Germinal center (tissue), 1 donor: ENCODE results near the gene PNLIPRP2.

Experiments
- DNase-seq: peaks from one replicate; pipeline ENCODE4 v3.0.0; 2012; ENCODE audit warnings: mixed read lengths, low spot score

Gene PNLIPRP2

DNA sequence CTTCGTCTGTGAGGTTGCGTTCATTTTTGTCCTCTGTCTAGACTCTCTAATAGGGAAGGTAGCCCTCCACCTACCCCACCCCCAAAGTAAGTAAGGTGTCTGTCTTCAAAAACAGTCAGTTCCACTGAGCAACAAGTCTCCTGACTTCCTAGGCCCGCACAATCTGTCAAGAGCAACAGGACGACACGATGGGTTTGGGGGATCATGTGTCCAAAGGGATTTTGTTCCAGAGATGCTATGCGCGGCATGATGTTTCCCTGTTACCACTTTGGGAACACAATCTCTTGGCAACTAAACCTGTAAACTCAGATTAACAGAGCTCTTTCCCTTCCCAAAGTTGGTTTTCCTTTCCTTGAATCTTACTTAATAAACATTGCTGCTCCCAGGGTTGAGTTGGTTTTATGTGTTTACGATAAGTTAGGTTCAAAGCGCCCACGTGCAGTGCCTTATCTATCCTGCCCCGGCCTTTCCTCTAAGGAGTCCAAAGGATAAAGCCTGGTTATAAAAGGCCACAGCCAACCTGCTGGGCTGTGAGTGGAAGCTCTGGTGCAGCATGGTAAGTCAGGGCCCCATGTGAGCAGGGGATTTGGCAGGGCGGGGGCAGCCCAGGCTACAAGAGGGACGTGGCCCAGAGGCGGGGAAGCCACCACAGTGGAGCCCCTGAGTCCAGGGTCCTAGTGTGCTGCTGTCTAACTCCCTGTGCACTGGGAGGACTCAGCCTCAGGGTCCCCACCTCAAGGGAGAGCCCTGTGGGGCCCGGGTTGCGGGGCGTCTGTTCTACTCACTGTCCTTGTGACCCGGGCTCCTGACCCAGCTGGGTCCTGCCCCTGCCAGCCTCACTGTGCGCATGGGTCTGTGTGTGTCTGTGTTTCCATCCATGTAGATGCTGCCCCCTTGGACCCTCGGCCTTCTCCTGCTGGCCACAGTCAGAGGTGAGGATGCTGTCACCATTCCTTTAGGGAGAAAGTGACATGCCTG, at the start of gene PNLIPRP2:
Gene PNLIPRP2 (plus strand): TSS at position 531 of the 978 bp plus-strand sequence.
- DNase-seq, result no peak

DNA sequence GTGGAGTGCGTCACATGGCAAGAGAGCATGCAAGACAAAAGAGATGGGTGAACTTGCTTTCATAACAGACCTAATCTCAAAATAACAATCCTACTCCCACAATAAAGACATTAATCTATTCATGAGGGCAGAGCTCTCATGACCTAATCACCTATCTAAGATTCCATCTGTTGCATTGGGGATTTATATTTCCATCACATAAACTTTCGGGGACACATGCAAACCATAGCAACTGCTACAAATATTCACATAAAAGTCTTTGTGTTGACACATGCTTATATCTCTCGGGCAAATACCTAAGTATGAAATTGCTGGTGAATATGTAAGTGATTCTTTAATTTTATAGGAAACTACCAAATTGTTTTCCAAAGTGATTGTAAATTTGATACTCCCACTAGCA, 46.0 kb upstream of the PNLIPRP2 start:
- DNase-seq, result no peak

DNA sequence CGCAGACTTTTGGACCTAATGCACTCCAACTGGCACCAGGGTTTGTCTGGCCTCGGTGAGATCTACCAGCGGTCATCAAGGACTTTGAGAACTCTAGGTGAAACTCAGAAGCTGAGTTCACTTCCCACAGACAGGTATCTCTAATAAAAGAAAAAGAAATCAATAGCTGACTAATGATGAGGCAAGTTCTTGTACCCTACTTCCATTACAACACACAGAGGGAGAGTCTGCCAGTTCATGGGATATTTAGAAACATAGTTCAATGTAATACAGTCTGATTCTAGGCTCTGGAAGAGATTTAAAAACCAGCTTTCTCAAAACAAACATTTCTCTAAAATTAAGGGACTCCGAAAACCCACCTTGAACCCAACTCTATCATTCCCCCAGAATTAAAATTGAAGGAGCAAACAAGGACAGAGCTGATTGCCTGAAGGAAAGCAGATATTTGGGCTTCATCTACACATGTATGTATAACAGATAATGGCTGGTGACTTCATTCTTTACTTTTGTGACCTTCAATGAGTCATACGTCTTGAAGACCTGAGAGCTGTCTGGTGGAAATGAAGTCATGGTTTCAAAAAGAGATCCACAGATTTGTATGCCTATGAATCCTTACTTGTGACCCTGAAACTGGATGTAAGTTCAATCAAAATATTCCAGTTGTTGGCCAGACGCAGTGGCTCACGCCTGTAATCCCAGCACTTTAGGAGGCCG, 32.7 kb upstream of the PNLIPRP2 start:
- no peak for DNase-seq

DNA sequence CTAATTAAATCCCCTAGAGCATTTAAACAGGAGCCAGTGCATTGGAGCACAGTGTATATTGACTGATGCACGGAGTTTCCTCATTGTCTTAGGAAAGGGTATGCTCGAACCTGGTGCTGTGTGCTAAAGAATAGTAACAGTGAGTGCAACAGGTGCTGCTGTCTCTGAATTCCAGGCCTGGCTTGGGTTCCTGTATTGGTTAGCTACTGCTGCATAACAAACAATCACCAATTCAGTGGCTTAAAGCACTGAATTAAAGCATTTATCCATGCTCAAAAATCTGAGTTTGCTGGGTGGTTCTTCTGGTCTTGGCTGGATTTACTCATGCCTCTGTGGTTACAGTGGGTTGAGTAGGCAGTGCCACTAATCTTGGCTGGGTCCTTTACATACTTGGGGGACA, 31.8 kb upstream of the PNLIPRP2 start:
- DNase-seq, result no peak

DNA sequence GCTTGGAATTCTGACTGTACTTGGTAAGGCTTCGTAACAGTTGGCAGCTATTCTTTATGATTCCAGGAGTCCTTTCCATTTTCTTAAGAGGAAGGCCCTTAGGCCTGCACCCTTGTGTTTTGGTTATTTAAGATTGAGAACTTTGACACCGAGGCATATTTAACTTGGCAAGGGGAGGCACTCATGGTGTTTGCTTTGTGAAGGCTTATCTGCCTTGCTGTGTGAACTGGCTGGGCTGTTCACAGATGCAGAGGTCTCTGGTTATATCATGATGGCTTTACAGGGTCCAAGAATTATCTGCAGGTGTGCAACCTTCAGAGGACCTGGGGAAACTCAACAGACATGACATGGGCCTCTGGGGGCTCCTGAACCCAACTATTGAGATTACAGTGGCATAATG, 30.8 kb upstream of the PNLIPRP2 start:
- no peak for DNase-seq

DNA sequence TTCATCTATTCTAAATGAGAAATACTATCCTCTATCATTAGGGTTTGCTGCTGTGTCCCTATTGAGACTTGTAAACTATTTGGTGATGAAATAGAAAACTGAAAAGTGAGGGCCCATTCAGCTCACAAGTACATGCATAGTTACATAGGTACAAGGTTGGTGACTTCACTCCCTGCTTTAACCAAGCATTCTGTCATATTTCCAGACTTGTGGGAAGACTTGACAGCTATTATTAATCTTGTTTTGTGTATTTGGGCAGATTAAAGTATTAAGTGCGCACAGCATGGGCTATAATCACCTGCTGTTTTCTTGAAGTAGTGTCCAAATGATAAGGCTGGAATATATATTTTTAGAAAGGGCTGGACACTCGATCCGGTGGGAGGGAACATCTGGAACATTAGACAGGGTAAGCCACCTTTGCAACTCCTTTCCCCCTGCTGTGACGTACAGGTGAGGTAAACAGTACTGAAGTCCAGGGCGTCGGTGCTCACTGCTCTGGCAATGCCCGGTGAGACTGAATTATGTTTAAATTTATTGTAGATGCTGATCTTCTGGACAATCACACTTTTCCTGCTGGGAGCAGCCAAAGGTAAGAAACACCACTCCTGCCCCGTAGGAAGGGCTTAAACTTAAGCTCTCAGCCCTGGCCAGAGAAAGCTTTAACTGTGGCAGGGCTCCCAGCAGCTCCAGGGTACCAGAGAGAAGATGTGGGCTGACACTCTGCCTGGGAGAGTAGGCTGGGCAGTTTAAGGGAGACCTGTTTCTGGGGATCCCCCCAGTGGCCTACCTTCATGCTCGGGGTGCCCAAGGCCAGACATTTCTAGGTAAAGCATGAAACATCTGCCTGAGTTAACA, 29.9 kb upstream of the PNLIPRP2 start, which contains the start of gene PNLIPRP1:
Gene PNLIPRP1 (plus strand): TSS at position 370 of the 855 bp plus-strand sequence. CDS start 171 bp downstream, at position 541.
- DNase-seq, result no peak

DNA sequence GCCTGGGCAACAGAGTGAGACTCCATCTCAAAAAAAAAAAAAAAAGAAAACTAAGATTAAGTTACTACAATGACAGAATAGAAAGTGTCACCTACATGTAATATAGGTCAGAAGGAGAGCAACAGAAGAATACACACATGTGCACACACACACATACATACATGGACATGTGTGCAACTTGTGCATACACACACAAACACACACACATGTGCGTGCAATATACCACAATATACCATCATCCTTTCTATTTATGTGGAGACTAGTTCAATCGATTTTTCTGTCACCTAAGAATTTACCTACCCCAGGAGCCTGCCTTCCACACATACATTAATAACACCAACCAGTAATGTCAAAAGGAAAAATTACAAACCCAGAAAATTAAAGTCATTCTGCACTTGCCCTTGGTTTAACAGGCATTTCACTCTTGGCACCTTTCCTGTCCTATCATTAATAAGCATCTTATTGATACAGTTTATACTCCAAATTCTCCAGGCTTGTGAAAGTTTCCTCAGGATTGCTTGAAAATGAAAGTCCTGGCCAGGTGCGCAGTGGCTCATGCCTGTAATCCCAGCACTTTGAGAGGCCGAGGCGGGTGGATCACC, 27.5 kb upstream of the PNLIPRP2 start:
- DNase-seq, result no peak

DNA sequence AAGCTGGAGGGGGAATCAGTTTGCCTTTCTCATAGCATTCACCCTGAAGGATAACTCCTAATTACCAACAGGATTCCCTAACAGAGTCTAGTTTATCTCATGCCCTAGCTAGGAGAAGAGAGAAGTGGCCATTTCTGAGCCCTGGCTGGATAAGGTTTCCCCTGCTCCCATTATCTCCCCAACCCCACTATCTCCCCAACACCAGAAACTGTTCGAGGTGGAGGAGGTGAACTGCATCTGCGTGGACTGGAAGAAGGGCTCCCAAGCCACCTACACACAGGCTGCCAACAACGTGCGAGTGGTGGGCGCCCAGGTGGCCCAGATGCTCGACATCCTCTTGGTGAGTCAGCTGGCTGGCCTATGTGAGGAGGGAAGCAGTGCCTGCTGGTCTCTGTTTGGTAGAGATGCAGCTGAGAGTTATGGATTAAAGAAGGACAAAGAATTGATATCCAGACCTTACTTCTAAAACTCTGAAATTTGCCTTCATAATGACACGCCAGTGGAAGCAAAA, 26.2 kb upstream of the PNLIPRP2 start:
- no peak for DNase-seq

DNA sequence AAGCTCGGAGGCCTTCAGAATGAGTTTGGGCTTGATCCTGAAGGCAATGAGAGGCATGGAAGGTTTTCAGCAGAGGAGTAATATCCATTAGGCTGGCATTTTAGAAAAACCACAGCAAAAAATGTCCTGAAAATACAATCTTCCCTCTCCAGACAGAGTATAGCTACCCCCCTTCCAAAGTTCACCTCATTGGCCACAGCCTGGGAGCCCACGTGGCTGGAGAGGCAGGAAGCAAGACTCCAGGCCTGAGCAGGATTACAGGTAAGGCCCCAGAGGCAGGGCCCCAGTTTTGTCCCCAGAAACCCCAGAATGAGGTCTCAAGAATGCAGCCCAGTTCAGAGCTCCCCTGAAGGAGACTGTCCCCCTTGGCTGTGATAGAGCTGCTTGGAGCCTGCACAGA, 24.7 kb upstream of the PNLIPRP2 start:
- no peak for DNase-seq

DNA sequence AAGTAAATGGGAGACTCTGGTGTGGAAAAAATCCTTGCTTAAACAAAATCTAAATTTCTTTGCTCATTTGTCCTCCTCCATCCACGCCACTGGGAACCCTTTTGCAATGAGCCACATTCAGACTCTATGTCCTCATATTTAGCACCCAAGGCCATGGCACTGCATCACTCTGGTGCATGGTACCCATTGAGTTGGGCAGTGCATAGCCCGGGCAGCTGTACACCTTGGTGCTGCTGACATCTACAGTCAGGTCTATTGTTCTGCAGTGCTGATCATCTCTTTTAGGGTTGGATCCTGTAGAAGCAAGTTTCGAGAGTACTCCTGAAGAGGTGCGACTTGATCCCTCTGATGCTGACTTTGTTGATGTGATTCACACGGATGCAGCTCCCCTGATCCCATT, 23.2 kb upstream of the PNLIPRP2 start:
- no peak for DNase-seq

DNA sequence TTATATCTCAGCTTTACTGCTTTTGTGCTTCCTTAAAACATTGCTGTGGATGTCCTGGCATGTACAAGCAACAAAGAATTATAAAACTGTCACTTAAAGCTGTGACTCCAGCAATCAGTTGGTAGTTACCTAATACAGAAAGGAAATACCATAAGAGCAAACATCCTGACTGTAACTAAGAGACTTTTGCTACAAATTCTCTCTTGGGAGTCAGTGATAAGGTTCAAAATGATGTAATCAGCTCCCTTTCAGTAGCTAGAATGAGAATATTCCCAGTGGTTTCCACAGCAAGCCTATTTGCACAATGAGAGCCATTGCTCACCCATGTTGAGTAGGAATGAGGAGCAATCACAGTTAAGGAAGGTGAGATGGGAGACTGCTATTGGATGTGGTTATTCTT, 22.4 kb upstream of the PNLIPRP2 start:
- no peak for DNase-seq

DNA sequence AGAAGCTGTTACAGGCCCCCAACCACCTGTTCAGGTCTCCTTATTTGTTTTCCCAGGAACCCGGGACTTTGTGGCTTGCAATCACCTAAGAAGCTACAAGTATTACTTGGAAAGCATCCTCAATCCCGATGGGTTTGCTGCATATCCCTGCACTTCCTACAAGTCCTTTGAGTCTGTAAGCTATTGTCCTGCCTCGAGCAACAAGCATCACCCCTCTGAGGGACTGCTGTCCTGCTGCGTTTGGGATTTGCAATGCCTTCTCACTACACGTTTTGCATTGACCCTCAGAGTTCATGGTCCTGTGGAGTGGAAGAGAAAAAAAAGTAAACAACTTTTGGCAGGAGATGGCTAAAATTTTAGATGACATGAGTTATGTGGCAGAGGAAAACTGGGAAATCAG, 20.8 kb upstream of the PNLIPRP2 start:
- DNase-seq, result no peak

DNA sequence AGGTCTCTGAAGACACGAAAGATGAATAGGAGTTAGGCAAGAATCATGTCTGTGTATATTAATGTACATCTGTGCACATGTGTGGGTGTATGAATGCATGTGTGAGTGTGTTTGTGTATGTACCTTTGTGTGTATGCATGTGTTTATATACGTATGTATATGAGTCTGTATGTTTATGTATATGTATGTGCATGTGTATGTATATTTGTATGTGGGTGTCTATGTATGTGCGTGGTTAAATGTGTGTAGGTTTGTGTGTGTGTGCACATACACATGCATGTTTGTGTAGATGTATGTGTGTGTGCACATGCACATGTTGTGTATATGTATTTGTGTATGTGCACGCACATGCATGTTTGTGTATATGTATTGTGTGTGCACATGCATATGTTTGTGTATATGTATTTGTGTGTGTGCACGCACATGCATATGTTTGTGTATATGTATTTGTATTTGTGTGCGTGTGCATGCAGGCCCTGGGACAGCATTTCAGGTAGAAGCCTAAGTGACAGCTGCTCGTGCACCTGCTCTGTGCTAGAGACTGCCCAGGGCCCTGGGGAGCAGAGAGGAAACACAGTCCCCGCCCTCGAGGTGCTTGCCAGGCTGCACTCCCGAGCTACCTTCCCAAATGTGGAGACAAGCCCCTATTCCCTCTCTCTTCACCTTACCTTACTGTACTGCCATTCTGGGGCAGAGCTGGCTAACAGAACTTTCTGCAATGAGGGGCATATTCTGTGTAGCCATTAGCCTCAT, 17.9 kb upstream of the PNLIPRP2 start:
- DNase-seq, result no peak

DNA sequence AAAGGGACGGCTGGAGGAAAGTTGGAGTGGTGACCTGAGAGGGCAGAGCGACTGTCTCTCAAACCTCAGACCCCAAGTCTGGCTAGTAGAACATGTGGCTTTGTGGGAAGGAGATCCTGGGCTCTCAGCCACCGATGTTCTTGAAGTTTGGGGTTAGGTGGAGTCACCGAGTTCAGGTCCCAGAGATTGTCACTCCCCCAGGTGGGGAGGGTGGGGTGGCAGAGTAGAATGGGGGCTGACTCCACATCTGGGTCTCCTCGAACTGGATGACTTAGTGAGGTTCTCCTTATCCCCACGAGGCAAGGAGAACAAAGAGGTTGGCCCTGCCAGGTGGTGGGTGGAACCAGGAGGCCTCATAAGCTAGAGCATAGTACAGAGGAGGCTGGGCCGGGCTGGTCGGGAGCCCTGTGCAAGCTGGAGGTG, 14.7 kb upstream of the PNLIPRP2 start:
- DNase-seq, result no peak

DNA sequence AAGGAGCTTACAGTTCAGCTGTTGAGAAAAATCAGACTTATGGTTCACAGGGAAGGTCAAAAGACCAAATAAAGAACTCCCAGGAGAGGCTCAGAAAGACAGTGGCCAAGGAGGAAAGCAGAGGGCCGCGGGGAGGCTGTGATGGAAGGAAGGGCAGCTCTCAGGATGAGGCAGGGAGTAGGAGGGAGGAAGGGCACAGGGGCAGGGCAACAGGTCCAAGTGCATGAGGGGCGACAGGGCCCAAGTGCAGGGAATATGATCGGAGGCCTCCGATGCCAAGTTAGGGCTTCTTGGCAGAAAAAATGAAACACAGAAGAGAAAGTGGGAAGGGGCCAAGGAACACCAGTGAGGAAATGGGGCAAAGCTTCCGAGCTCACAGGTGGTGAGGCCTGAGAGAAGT, 13.4 kb upstream of the PNLIPRP2 start:
- no peak for DNase-seq

DNA sequence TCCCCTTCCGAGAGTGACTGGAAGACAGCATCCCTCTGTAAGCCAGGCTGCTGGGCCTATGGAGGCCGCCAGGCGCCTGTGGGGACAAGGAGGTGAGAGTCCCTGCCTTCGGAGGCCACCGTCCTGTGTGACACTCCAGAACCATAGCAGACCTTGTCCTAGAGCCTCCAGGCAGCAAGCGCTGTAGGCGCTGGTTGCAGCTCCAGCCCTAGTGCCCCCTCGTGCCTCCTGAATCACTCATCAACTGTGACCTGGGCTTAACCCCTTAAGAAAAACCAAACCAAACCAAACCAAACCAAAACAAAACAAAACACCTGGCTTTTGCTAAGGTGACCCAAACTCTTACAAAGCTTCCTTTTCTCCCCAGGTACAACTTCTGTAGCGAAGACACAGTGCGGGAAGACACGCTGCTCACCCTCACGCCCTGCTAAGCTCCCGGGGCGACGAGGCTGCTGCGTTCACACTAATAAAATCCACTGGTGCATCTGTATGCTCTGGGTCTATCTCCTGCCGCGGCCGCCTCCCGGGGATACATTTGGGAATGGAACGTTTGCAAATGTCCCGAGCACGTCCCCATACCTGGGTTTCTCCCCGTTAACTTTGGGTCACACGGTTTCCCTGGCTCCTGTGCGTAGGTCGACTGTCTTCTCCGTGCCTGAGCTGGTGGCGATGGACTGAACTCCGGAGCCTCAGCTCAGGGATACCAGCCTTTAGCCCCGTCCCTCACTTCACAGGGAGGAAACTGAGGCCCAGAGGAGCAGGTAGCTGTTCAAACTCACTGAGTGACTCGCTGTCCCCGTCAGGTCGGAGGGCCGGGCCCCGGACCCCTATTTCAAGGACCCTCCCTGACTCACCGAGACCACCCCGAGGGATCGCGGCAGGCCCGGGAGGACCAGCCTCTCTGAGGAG, 11.8 kb upstream of the PNLIPRP2 start:
- no peak for DNase-seq

DNA sequence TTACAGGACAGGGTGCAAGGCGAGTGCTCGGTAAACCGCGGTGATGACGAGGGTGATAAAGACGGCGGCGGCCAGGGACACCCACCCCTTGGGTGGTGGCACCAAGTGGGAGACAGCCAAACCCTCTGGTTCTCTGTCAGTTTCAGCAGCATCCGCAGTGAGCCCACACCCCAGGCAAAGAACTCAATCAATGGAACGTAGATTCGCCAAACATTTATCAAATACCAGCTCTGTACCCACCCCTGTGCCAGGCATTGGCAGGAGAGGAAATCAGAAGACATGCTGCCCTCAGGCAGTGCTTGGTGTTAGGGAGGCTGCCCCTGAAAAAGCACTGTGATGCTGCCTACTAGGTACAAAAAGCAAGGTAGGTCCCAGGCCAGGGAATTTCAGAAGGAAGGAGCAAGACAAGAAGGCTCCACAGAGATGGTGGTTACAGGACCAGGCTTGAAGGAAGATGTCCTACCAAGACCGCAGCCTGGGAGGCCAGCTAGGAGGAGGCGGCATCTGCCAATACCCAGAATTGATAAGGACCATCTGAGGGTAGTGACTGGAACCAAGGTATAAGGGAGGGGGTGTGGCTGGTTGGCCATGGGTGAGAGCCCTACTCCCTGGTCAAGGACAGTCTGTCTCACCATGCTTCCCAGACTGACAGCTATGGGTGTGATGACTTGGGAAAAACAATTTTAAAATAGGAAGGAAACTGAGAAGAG, 10.2 kb upstream of the PNLIPRP2 start:
- DNase-seq, result no peak

DNA sequence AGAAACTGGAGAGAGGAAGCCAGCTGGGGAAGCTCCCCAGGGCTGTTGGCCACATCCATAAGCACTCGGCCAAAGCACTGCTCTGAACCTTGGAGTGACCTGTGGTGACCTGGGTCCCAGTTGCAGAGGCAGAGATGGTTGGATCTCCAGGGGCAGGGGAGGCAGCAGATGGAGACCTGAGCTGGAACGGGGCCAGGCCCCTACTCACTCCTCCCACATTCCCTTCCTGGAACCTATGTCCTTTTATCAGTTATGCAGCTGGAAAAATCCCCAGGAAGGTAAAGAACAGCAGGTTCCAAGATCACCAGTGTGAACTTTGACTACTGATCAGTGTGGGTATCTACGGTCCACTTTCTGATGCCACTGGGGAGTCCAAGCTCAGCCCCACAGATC, 9.6 kb upstream of the PNLIPRP2 start:
- DNase-seq, result no peak
